ENCODE results near the gene CFP.
"Not testable (repeated sequence)": the region's sequence is repeated elsewhere in the genome, so short reads cannot be mapped to it uniquely, and the experiment has no call there.

The CFP gene

DNA sequence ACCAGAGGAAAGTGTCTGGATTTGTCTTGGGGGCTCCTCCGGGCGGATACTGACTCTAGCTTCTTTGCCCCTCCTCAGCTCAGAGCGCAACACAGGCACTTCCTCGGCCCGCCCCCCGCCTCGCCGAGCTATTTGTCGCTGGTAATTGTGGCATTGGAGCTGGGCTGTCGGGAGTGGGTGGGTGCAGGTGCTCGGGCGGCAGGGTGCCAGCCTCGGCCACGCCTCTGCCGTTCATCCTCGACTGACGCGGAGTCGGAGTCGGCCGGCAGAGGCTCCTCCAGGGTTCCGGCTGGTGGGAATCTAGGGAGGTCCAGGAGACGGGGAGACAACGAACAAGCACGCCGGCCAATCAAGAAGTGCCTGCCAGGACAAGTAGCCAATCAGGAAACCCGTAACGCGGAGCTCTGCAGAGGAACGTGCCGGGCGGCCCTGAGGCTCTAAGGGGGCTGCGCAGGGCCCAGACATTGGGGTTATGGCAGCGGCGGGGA is 6.1 kb downstream of the CFP start:
- Mint-ChIP-seq H3K9me3 (no peaks in the 10 kb centered on the region), H3K27me3 (ENCODE audit: low read depth) (peaks cover 20% of the 10 kb centered on the region), H3K27ac (no peak overlapping the region), H3K36me3 (ENCODE audit: low read depth) (peaks cover 9% of the 10 kb centered on the region), H3K4me3 (peak overlapping the region; percentile 78), H3K4me1 (ENCODE audit: low read depth) (peaks cover 12% of the 10 kb centered on the region)

DNA sequence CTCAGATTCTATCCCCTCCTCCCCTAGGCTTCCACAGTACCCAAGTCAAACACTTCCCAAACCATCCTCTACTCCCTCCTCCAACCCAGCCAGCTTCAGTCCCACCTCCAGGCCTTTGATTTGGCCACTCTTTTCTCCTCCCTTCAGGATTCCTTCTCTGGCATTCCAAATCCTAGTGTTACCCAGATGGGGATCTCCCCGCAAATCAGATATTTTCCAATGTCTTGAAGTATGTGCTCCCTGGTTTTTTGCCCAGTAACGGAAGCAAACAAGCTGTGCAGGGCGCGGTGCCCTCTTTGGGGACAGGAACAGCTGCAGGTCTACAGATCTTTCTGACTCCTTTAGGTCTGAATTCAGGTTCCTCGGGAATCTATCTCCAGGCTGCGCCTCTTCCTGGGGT is 7.9 kb downstream of the CFP start:
- peaks cover 10% of the 10 kb centered on the region for H3K4me1 Mint-ChIP-seq (ENCODE audit: low read depth)
- no peak overlapping the region for H3K4me3 Mint-ChIP-seq
- H3K36me3 Mint-ChIP-seq (ENCODE audit: low read depth) = peaks cover 9% of the 10 kb centered on the region
- peaks cover 38% of the 10 kb centered on the region for H3K27me3 Mint-ChIP-seq (ENCODE audit: low read depth)
- no peak overlapping the region for H3K27ac Mint-ChIP-seq
- no peaks in the 10 kb centered on the region for H3K9me3 Mint-ChIP-seq

DNA sequence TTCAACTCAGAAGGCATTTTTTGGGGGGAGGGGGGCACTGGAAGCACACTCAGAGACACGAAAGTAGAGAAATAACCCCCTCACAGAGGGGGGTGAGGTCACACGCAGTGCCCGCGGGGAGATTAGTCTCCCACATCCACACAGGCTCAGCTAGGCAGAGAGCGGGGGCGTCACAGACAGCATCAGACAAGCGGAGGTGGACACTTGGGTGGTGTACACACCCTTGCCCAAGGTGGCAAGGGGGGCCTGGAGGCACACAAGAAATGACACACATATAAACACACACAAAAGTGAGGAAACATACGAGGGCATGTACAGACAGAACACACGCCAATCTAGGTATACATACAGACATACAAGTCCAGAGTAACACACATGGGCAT is 9.4 kb downstream of the CFP start:
- Mint-ChIP-seq H3K4me3 (no peak overlapping the region), H3K9me3 (no peaks in the 10 kb centered on the region), H3K36me3 (ENCODE audit: low read depth) (peaks cover 3% of the 10 kb centered on the region), H3K27ac (no peak overlapping the region), H3K27me3 (ENCODE audit: low read depth) (peaks cover 48% of the 10 kb centered on the region), H3K4me1 (ENCODE audit: low read depth) (peaks cover 10% of the 10 kb centered on the region)

DNA sequence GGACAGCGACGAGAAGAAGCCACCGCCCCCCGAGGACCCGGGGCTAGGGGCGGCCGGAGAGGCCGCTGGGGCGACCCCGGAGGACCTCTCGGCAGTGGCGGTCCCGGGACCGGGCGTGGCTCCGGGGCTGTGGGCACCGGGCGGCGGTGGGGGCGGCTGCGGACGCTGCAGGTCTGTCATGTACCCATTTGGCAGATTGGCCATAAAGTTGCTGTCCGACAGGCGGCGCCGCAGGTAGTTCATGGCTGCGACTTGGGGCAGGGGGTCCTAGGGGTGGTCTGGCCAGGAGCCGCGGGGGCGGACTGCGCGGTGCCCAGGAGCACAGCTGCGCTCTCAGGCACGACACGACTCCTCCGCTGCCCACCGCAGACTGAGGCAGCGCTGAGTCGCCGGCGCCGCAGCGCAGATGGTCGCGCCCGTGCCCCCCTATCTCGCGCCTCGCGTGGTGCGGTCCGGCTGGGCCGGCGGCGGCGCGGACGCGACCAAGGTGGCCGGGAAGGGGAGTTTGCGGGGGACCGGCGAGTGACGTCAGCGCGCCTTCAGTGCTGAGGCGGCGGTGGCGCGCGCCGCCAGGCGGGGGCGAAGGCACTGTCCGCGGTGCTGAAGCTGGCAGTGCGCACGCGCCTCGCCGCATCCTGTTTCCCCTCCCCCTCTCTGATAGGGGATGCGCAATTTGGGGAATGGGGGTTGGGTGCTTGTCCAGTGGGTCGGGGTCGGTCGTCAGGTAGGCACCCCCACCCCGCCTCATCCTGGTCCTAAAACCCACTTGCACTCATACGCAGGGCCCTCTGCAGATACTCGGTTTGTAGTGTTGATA is 10.0 kb downstream of the CFP start, which contains the start of gene SYN1:
SYN1 (minus strand) TSS at position 372 of the 817 bp plus-strand sequence; CDS start at position 243, 129 bp downstream.
- Mint-ChIP-seq H3K27ac (no peak within 1 kb of the TSS), H3K4me3 (peak within 1 kb of the TSS; percentile 78), H3K36me3 (ENCODE audit: low read depth) (peaks cover 3% of the 10 kb centered on the region), H3K4me1 (ENCODE audit: low read depth) (peaks cover 8% of the 10 kb centered on the region), H3K27me3 (ENCODE audit: low read depth) (peaks cover 48% of the 10 kb centered on the region), H3K9me3 (no peaks in the 10 kb centered on the region)

DNA sequence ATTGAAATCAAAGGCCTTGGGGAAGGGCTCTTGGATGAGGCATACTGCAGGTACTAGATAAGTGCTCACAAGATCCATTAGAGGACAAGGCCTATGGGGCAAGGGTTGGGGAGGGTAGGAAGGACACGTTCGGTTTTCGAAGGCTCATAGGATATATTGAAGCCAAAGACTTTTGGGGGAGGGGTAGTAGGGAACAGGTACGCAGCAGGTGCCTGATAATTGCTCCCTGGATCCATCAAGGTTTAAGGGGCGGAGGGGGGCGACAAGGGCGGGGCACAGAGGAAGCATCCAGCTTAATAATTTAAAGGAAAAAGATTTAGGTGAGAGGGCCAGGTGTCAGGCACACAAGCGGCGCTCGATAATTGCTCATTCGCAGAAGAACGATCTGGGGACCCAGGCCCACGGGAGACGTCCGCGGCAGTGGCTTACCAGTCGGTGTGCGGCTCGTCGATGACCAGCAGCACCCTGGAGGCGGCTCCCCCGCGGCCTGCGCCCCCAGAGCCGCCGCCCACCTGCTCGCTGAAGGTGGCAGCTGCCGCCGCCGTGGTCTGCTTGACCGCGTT is 10.7 kb downstream of the CFP start:
- Mint-ChIP-seq H3K4me3 (peak overlapping the region; percentile 78), H3K4me1 (ENCODE audit: low read depth) (peaks cover 8% of the 10 kb centered on the region), H3K27me3 (ENCODE audit: low read depth) (peaks cover 52% of the 10 kb centered on the region), H3K36me3 (ENCODE audit: low read depth) (peaks cover under 1% of the 10 kb centered on the region), H3K9me3 (no peaks in the 10 kb centered on the region), H3K27ac (no peak overlapping the region)

DNA sequence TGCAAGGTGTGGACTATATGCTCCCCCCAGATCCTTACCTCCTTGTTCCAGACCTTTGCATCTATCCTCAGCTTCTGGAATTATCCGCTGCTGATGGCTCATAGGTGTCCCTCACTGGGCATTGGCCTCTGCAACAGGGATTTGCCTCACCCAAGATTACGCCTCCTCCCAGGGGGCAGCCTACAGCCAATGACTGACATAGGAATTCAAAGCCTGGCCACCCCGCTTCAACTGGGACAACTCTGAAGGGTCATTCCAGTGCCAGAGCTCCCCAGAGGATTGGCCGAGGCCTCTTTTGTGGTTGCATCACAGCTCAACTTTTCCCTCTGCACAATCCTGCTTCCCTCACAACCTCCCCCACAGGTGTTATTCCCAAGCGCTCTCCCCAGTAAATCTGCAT is 15.1 kb downstream of the CFP start:
- Mint-ChIP-seq H3K36me3 (ENCODE audit: low read depth) (no peaks in the 10 kb centered on the region), H3K4me3 (no peak overlapping the region), H3K27me3 (ENCODE audit: low read depth) (peaks cover 36% of the 10 kb centered on the region), H3K9me3 (no peaks in the 10 kb centered on the region), H3K27ac (no peak overlapping the region), H3K4me1 (ENCODE audit: low read depth) (peaks cover 2% of the 10 kb centered on the region)

DNA sequence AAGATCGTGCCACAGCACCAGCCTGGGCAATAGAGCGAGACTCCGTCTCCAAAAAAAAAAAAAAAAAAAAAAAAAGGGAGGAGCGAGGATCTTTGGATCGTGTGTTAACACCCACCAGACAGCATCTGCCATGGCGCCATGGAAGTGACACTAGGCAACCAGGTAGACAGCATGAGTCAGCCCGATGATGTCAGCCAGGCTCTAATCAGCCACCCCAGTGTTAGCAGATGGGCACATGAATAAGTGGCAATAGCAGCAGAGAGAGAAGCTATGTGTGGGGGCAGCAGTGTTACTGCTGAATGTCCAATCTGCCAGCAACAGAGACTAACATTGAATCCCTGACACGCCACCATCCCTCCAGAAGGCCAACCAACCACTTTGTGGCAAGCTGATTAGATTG is 16.6 kb downstream of the CFP start:
- no peak overlapping the region for H3K27ac Mint-ChIP-seq
- peaks cover 27% of the 10 kb centered on the region for H3K27me3 Mint-ChIP-seq (ENCODE audit: low read depth)
- no peaks in the 10 kb centered on the region for H3K9me3 Mint-ChIP-seq

DNA sequence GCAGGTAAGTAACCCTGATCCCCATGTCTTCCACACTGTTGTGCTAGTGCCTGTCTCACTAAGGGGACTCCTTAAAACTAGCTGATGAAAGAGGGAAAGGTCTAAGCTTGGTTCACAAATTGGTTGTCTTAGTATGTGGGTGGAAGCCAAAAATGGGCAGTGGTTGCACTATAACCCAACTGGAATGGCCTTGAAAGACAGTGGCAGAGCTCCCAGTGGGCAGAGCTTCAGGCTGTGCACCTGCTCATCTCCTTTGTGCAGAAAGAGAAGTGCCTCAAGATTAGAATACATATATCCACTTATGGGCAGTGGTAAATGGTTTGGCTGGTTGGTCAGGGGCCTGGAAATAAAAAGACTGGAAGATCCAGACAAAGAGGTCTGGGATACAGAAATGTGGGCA is 17.3 kb downstream of the CFP start:
- Mint-ChIP-seq H3K4me1 (ENCODE audit: low read depth) (peaks cover 2% of the 10 kb centered on the region), H3K27ac (no peak overlapping the region), H3K9me3 (no peaks in the 10 kb centered on the region), H3K36me3 (ENCODE audit: low read depth) (no peaks in the 10 kb centered on the region), H3K4me3 (no peak overlapping the region), H3K27me3 (ENCODE audit: low read depth) (peaks cover 20% of the 10 kb centered on the region)

More for the DNA sequence above, 16.6 kb downstream of the CFP start:
- H3K4me1 Mint-ChIP-seq (ENCODE audit: low read depth) = peaks cover 2% of the 10 kb centered on the region
- H3K36me3 Mint-ChIP-seq (ENCODE audit: low read depth) = no peaks in the 10 kb centered on the region
- no peak overlapping the region for H3K4me3 Mint-ChIP-seq

DNA sequence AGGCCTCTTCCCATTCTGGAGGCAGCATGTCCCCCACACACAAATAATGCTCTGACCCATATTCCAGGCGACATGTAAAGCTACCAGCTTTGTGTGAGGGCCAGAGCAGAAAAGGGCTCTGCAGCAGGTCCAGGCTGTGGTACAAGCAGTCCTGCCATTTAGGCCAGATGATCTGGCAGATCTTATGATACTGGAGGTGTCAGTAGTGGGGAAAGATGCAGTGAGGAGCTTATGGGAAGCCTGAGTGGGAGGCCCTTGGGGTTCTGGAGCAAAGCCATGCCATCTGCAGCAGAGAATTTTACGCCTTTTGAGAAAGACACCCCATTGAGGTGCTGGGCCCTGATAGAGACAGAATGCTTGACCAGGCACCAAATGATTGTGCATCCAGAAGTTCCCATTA is 17.8 kb downstream of the CFP start:
- H3K27me3 Mint-ChIP-seq (ENCODE audit: low read depth) = peaks cover 15% of the 10 kb centered on the region
- H3K4me1 Mint-ChIP-seq (ENCODE audit: low read depth) = peaks cover 2% of the 10 kb centered on the region
- H3K4me3 Mint-ChIP-seq = no peak overlapping the region
- no peak overlapping the region for H3K27ac Mint-ChIP-seq
- no peaks in the 10 kb centered on the region for H3K36me3 Mint-ChIP-seq (ENCODE audit: low read depth)
- no peaks in the 10 kb centered on the region for H3K9me3 Mint-ChIP-seq

DNA sequence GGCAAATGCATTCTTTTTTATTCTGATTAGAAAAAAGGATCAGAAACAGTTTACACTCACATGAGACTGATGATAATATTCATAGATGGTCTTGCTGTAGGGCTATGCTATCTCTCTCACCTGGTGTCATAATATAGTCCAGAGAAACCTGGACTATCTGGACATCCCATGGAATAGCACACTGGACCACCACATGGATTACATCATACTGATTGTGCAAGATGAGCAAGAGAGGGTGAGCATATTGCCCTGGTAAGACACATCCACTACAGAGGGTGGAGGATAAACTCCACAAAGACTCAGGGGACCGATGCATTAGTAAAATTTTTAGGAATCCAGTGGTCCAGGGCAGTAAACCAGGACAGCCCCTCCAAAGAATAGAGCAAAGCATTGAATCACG is 18.2 kb downstream of the CFP start:
- H3K36me3 Mint-ChIP-seq (ENCODE audit: low read depth) = no peaks in the 10 kb centered on the region
- peaks cover 11% of the 10 kb centered on the region for H3K27me3 Mint-ChIP-seq (ENCODE audit: low read depth)
- H3K4me1 Mint-ChIP-seq (ENCODE audit: low read depth) = peaks cover 2% of the 10 kb centered on the region
- H3K9me3 Mint-ChIP-seq = no peaks in the 10 kb centered on the region
- no peak overlapping the region for H3K4me3 Mint-ChIP-seq
- no peak overlapping the region for H3K27ac Mint-ChIP-seq

DNA sequence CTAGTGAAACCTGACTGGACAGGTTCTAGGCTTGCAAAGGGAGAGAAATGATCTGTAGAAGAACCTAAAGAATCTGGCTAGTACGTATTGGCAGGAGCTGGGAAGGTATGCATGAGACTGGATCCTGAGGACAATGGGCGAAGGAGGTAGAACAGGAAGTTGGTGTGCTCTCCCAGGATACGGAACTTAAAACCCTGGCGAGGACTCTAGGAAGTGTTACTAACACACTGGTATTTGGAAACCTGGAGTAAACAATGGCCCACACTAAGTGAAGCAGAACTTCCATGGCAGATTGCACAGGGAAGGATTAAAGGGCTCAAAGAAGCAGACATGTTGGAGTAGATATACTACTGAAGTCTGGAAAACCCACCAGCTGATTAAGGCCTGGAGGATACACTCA is 19.2 kb downstream of the CFP start:
- H3K4me1 Mint-ChIP-seq (ENCODE audit: low read depth) = peaks cover 2% of the 10 kb centered on the region
- H3K4me3 Mint-ChIP-seq = no peak overlapping the region
- H3K27ac Mint-ChIP-seq = no peak overlapping the region
- no peaks in the 10 kb centered on the region for H3K36me3 Mint-ChIP-seq (ENCODE audit: low read depth)
- H3K27me3 Mint-ChIP-seq (ENCODE audit: low read depth) = peaks cover 6% of the 10 kb centered on the region
- no peaks in the 10 kb centered on the region for H3K9me3 Mint-ChIP-seq

DNA sequence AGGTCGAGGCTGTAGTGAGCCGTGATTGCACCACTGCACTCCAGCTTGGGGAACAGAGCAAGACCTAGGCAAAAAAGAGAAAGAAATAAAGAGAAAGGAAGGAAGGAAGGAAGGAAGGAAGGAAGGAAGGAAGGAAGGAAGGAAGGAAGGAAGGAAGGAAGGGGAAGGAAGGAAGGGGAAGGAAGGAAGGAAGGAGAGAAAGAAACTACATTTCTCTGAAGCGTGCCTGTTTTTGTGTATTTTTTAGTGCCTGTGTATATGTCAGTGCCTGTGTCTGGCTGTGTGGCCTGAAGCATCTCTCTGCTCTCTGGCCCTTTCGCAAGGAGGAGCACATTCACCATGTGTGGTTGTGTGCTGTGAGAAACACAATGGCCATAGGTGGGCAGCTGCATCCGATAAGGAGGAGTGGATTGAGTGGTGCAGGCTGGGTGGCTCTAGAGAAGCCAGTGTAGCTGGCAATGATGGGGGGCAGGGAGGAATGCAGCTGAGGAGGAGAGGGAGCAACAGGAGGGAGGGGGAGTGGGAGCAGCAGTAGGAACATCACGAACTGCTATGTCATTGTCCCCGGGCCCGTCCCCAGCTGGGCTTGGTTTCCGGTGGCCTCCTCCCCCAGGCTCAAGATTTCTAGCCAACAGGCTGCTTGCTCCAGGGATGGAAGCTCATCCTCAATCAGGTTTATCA is 21.5 kb downstream of the CFP start:
- Mint-ChIP-seq H3K4me3 (no peak overlapping the region), H3K36me3 (ENCODE audit: low read depth) (no peaks in the 10 kb centered on the region), H3K27me3 (ENCODE audit: low read depth) (peaks cover 4% of the 10 kb centered on the region), H3K9me3 (no peaks in the 10 kb centered on the region), H3K27ac (no peak overlapping the region), H3K4me1 (ENCODE audit: low read depth) (peaks cover 2% of the 10 kb centered on the region)

DNA sequence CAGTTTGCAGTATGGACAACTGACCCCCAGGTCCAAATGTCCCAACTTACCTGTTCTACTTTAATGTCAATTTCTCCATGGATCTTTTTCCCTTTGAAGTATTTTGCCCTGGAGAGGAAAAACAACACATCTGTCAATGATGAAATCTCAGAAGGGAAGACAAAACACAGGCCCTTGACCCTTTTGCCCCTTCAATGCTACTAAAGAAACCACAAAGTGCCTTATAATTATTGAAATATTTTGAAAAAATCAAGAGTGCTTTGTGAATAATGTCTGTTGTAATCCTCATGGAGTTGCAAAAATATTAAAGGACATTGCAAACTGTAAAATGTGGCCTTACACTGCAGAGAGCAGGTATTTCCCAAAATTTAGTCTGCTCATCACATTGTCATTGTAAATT is 22.6 kb downstream of the CFP start:
- H3K9me3 Mint-ChIP-seq = no peaks in the 10 kb centered on the region

DNA sequence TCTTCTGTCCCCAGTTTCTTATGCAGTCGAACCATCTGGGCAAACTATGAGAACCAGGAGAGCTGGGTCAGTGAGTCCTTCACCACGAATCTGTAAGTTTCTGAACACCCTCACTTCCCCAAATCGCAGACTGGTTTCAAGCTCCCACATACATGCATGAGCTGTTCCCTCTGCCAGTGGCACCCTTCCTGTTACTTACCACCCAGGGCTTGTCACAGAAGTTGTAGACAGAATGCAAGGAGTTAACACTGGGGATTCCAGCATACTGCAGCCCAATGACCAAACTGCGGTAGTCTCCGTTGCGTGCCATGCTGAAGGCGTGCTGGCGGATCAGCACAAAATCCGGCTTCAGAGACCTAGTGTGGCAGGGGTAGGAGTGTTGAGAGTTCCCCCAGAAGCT is 24.7 kb downstream of the CFP start:
- Mint-ChIP-seq H3K4me3 (no peak overlapping the region), H3K27ac (no peak overlapping the region), H3K36me3 (ENCODE audit: low read depth) (no peaks in the 10 kb centered on the region), H3K9me3 (no peaks in the 10 kb centered on the region), H3K27me3 (ENCODE audit: low read depth) (peaks cover 11% of the 10 kb centered on the region), H3K4me1 (ENCODE audit: low read depth) (peaks cover 2% of the 10 kb centered on the region)

More for the DNA sequence above, 22.6 kb downstream of the CFP start:
- Mint-ChIP-seq H3K27ac (no peak overlapping the region), H3K36me3 (ENCODE audit: low read depth) (no peaks in the 10 kb centered on the region), H3K27me3 (ENCODE audit: low read depth) (peaks cover 4% of the 10 kb centered on the region), H3K4me1 (ENCODE audit: low read depth) (peaks cover 2% of the 10 kb centered on the region), H3K4me3 (no peak overlapping the region)

DNA sequence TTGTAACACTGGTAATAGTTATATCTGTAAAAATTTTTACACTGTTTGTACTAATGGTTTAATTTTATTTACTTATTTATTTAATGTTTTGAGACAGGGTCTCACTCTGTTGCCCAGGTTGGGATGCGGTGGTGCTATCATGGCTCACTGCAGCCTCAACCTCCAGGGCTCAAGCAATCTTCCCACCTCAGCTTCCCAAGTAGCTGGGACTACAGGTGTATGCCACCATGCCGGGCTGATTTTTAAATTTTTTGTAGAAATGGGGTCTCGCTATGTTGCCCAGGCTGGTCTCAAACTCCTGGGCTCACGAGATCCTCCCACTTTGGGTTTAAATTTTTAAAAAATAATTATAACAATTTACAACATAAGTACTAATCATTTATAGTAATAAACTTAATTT is 26.6 kb downstream of the CFP start:
- H3K27me3 Mint-ChIP-seq (ENCODE audit: low read depth) = peaks cover 16% of the 10 kb centered on the region
- H3K27ac Mint-ChIP-seq; H3K4me1 Mint-ChIP-seq (ENCODE audit: low read depth); H3K36me3 Mint-ChIP-seq (ENCODE audit: low read depth); H3K4me3 Mint-ChIP-seq; H3K9me3 Mint-ChIP-seq: not testable (repeated sequence)
